ENCODE measurements around the gene NPC1. TPM values are rescaled to one million over a fixed set of nuclear protein-coding genes. Genes with fewer than 3 reads are reported as not detected.
"Not testable (repeated sequence)": the region's sequence is repeated elsewhere in the genome, so short reads cannot be mapped to it uniquely, and the experiment has no call there.

NPC1 gene
- total and polyA plus RNA-seq, 12 donors, result 8.9 to 34.4 (median 13.3) TPM

GRCh38 chr18:23616258-23616657, 30.0 kb upstream of the NPC1 start:
- Histone ChIP-seq H3K4me3 (no peak overlapping the region), H3K27me3 (peaks cover 0 to 26% (median 0%) of the 10 kb centered on the region in 7 donors), H3K27ac (no peak overlapping the region), H3K36me3 (peaks cover 0 to 21% (median 0%) of the 10 kb centered on the region in 9 donors), H3K9me3 (no peaks in the 10 kb centered on the region), H3K4me1 (peaks cover 0 to 12% (median 10%) of the 10 kb centered on the region in 9 donors)
- DNase-seq (no peak), ATAC-seq (no peak)
- intact Hi-C loops (cut with DNase I), result no loop called here
- TF ChIP-seq CTCF (IDR thresholded peaks at IDR 0.05), result no peak
- WGBS, 2 donors, result 94 to 98% methylated on average over 2 of the region's 2 CpGs

GRCh38 chr18:23614891-23615290, 28.6 kb upstream of the NPC1 start:
- 82 to 88% methylated on average over 3 of the region's 3 CpGs for WGBS, 2 donors

GRCh38 chr18:23614413-23614812, 28.1 kb upstream of the NPC1 start:
- TF ChIP-seq CTCF (IDR thresholded peaks at IDR 0.05), result no peak
- Histone ChIP-seq H3K9me3 (no peaks in the 10 kb centered on the region), H3K4me1 (peaks cover 0 to 15% (median 6%) of the 10 kb centered on the region in 9 donors), H3K27me3 (peaks cover 0 to 7% (median 0%) of the 10 kb centered on the region in 7 donors), H3K36me3 (peaks cover 0 to 21% (median 0%) of the 10 kb centered on the region in 9 donors), H3K27ac (no peak overlapping the region), H3K4me3 (no peak overlapping the region)
- ATAC-seq (no peak), DNase-seq (no peak)
- intact Hi-C loops (cut with DNase I), result no loop called here
- WGBS, 2 donors, result 96 to 100% methylated on average over 2 of the region's 2 CpGs

More at GRCh38 chr18:23614891-23615290, 28.6 kb upstream of the NPC1 start:
- no peaks in the 10 kb centered on the region for H3K9me3 ChIP-seq
- intact Hi-C loops (cut with DNase I), result no loop called here
- H3K27me3 ChIP-seq, result peaks cover 0 to 12% (median 0%) of the 10 kb centered on the region in 7 donors
- H3K27ac ChIP-seq, result no peak overlapping the region
- ATAC-seq (no peak), DNase-seq (no peak)
- no peak for TF ChIP-seq CTCF (IDR thresholded peaks at IDR 0.05)
- no peak overlapping the region for H3K4me3 ChIP-seq
- H3K4me1 ChIP-seq, result peaks cover 0 to 15% (median 10%) of the 10 kb centered on the region in 9 donors
- peaks cover 0 to 21% (median 0%) of the 10 kb centered on the region in 9 donors for H3K36me3 ChIP-seq

GRCh38 chr18:23613091-23613475, 26.8 kb upstream of the NPC1 start:
- H3K27me3 ChIP-seq; intact Hi-C loops (cut with DNase I); H3K27ac ChIP-seq; H3K4me1 ChIP-seq; H3K4me3 ChIP-seq; H3K9me3 ChIP-seq; DNase-seq; ATAC-seq: not testable (repeated sequence)
- peaks cover 0 to 21% (median 0%) of the 10 kb centered on the region in 9 donors for H3K36me3 ChIP-seq
- WGBS, 2 donors, result 96% methylated on average over 7 of the region's 7 CpGs

- no peak for ATAC-seq
- Histone ChIP-seq H3K9me3 (no peaks in the 10 kb centered on the region), H3K36me3 (peaks cover 0 to 21% (median 0%) of the 10 kb centered on the region in 9 donors), H3K4me3 (no peak overlapping the region), H3K27me3 (no peaks in the 10 kb centered on the region), H3K27ac (no peak overlapping the region), H3K4me1 (peaks cover 0 to 8% (median 0%) of the 10 kb centered on the region in 9 donors)
- intact Hi-C loops (cut with DNase I), result no loop called here
- TF ChIP-seq CTCF (IDR thresholded peaks at IDR 0.05), result no peak
- WGBS, 2 donors, result 81 to 86% methylated on average over 8 of the region's 8 CpGs
- no peak for DNase-seq
Observed at GRCh38 chr18:23612434-23613090, 26.3 kb upstream of the NPC1 start.
